ENCODE data around the gene WDFY4.

WDFY4 gene

GRCh38 chr10:48745662-48746245 lies 61.1 kb downstream of the WDFY4 start:
- DNase-seq, result no peak

GRCh38 chr10:48748573-48748972 lies 63.9 kb downstream of the WDFY4 start:
- DNase-seq, result no peak

- no peak for DNase-seq
Observed at GRCh38 chr10:48749254-48749787, 64.6 kb downstream of the WDFY4 start.

GRCh38 chr10:48750019-48750418 lies 65.3 kb downstream of the WDFY4 start:
- DNase-seq, result no peak

- DNase-seq, result no peak
Observed at GRCh38 chr10:48750991-48751390, 66.3 kb downstream of the WDFY4 start.

- no peak for DNase-seq
Observed at GRCh38 chr10:48751730-48752129, 67.1 kb downstream of the WDFY4 start.

- DNase-seq, result no peak
Observed at GRCh38 chr10:48758411-48758810, 73.7 kb downstream of the WDFY4 start.

GRCh38 chr10:48759113-48759901 lies 74.6 kb downstream of the WDFY4 start:
- no peak for DNase-seq

- no peak for DNase-seq
Observed at GRCh38 chr10:48760983-48761382, 76.3 kb downstream of the WDFY4 start.

- DNase-seq, result no peak
Observed at GRCh38 chr10:48762064-48763042, 77.7 kb downstream of the WDFY4 start.

- no peak for DNase-seq
Observed at GRCh38 chr10:48763403-48763965, 78.8 kb downstream of the WDFY4 start.

GRCh38 chr10:48764486-48764885 lies 79.8 kb downstream of the WDFY4 start:
- no peak for DNase-seq

- DNase-seq, result no peak
Observed at GRCh38 chr10:48765039-48765438, 80.4 kb downstream of the WDFY4 start.

GRCh38 chr10:48765527-48765926 lies 80.9 kb downstream of the WDFY4 start:
- DNase-seq, result no peak

GRCh38 chr10:48767373-48768143 lies 82.9 kb downstream of the WDFY4 start:
- DNase-seq, result no peak

- DNase-seq, result no peak
Observed at GRCh38 chr10:48768144-48768766, 83.6 kb downstream of the WDFY4 start.

- DNase-seq, result no peak
Observed at GRCh38 chr10:48768926-48769325, 84.3 kb downstream of the WDFY4 start.

- no peak for DNase-seq
Observed at GRCh38 chr10:48769706-48770435, 85.2 kb downstream of the WDFY4 start.

- no peak for DNase-seq
Observed at GRCh38 chr10:48770561-48771089, 86.0 kb downstream of the WDFY4 start.

GRCh38 chr10:48771234-48771633 lies 86.6 kb downstream of the WDFY4 start:
- DNase-seq, result no peak

GRCh38 chr10:48772059-48772458 lies 87.4 kb downstream of the WDFY4 start:
- no peak for DNase-seq

All from NCI-H226 (cell line).